Osteocyte (in vitro differentiated cells): ENCODE measurements around the gene REEP3. TPM values are rescaled to one million over a fixed set of nuclear protein-coding genes. Genes with fewer than 3 reads are reported as not detected.

Source experiments
- DNase-seq: peaks from one replicate; pipeline ENCODE4 v3.0.0; 2021; ENCODE audit warnings: mixed read lengths; ENCODE audit not compliant: unreplicated experiment; ENCODE audit errors: extremely low spot score
- H3K27ac Mint-ChIP-seq: one replicate; pipeline ENCODE4 v1.8.0; 2021; ENCODE audit warnings: mild to moderate bottlenecking, mixed read lengths; ENCODE audit not compliant: unreplicated experiment
- H3K27me3 Mint-ChIP-seq: one replicate; pipeline ENCODE4 v1.8.0; 2021; ENCODE audit warnings: mixed read lengths; ENCODE audit not compliant: unreplicated experiment
- H3K36me3 Mint-ChIP-seq: one replicate; pipeline ENCODE4 v1.8.0; 2021; ENCODE audit warnings: mixed read lengths; ENCODE audit not compliant: unreplicated experiment
- H3K4me1 Mint-ChIP-seq: one replicate; pipeline ENCODE4 v1.8.0; 2021; ENCODE audit warnings: mixed read lengths; ENCODE audit not compliant: unreplicated experiment
- H3K4me3 Mint-ChIP-seq: one replicate; pipeline ENCODE4 v1.8.0; 2021; ENCODE audit warnings: mild to moderate bottlenecking, moderate library complexity, mixed read lengths; ENCODE audit not compliant: unreplicated experiment
- H3K9me3 Mint-ChIP-seq: one replicate; pipeline ENCODE4 v1.8.0; 2021; ENCODE audit warnings: mixed read lengths; ENCODE audit not compliant: unreplicated experiment
- CTCF ChIP-seq: fragments of 200-600 bp; sonication (generic); IDR thresholded peaks from 2 replicates; pipeline ENCODE4 v1.5.0; 2021; ENCODE audit warnings: antibody characterized with exemption, mild to moderate bottlenecking, moderate library complexity
- total RNA-seq: library from RNA; stranded (reverse); gene quantifications from 2 replicates; pipeline ENCODE4 v1.2.1, GENCODE V29; 2021

The REEP3 gene
- total RNA-seq, 1 donor from 2014 or later, result 85.7 TPM

GRCh38 chr10:63506554-63506953 is 14.6 kb upstream of the REEP3 start:
- no peak overlapping the region for H3K27ac Mint-ChIP-seq
- peaks cover 13% of the 10 kb centered on the region for H3K36me3 Mint-ChIP-seq
- peaks cover 31% of the 10 kb centered on the region for H3K4me1 Mint-ChIP-seq
- DNase-seq, result no peak
- H3K9me3 Mint-ChIP-seq, result no peaks in the 10 kb centered on the region
- no peaks in the 10 kb centered on the region for H3K27me3 Mint-ChIP-seq
- TF ChIP-seq CTCF, result no peak
- no peak overlapping the region for H3K4me3 Mint-ChIP-seq

DNA sequence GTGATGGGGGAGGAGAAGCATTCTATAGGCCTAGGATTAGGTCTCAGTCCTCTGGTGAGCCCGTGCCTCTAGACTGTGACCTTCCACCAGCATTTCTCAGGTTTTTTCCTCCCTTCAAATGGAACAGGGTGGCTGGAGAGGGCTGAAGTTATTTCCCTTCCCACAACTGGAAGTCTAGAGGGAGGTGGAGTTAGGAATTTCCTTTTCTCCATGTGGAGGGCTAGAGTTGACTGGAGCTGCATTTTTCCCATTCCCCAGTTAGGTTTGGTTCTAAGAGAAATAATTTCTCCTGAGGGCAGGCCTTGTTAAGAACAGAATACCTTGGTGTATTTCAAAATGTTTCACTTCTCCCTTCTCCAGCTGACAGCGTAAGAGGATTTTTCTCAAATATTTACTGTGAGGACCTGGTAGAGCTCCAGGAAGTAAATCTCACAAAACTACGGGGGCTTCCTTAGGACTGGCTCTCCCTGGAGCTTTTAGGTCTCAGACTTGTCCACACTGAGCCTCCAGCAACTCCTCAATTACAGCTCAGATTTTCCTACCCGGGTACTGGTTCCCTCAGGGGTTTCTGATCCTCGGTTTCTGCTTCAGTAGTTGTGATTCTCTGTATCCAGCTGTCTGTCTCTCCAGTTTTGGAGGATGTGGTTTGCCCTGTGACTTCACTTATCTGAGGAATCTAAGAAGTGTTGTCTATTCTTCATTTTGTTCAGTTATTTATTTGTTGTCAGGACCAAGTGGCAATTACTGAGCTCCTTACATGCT is 6.0 kb upstream of the REEP3 start:
- peaks cover 73% of the 10 kb centered on the region for H3K4me1 Mint-ChIP-seq
- DNase-seq, result no peak
- no peak for TF ChIP-seq CTCF
- peaks cover 36% of the 10 kb centered on the region for H3K36me3 Mint-ChIP-seq
- H3K9me3 Mint-ChIP-seq, result peaks cover 10% of the 10 kb centered on the region
- H3K27ac Mint-ChIP-seq, result peak overlapping the region; percentile 97
- peak overlapping the region; percentile 68 for H3K4me3 Mint-ChIP-seq
- H3K27me3 Mint-ChIP-seq, result no peaks in the 10 kb centered on the region

- H3K4me1 Mint-ChIP-seq, result peaks cover 80% of the 10 kb centered on the region
- peak overlapping the region; percentile 68 for H3K4me3 Mint-ChIP-seq
- H3K36me3 Mint-ChIP-seq, result peaks cover 31% of the 10 kb centered on the region
- H3K9me3 Mint-ChIP-seq, result peaks cover 10% of the 10 kb centered on the region
- no peak for DNase-seq
- no peak for TF ChIP-seq CTCF
- peak overlapping the region; percentile 97 for H3K27ac Mint-ChIP-seq
- no peaks in the 10 kb centered on the region for H3K27me3 Mint-ChIP-seq
These were observed 5.0 kb upstream of the REEP3 start for GRCh38 chr10:63516207-63516606.

GRCh38 chr10:63518690-63519288 is 2.4 kb upstream of the REEP3 start:
- DNase-seq, result no peak
- H3K9me3 Mint-ChIP-seq, result no peaks in the 10 kb centered on the region
- no peak overlapping the region for H3K4me3 Mint-ChIP-seq
- H3K27ac Mint-ChIP-seq, result peak overlapping the region; percentile 74
- peaks cover 17% of the 10 kb centered on the region for H3K36me3 Mint-ChIP-seq
- no peak for TF ChIP-seq CTCF
- peaks cover 85% of the 10 kb centered on the region for H3K4me1 Mint-ChIP-seq
- H3K27me3 Mint-ChIP-seq, result no peaks in the 10 kb centered on the region

DNA sequence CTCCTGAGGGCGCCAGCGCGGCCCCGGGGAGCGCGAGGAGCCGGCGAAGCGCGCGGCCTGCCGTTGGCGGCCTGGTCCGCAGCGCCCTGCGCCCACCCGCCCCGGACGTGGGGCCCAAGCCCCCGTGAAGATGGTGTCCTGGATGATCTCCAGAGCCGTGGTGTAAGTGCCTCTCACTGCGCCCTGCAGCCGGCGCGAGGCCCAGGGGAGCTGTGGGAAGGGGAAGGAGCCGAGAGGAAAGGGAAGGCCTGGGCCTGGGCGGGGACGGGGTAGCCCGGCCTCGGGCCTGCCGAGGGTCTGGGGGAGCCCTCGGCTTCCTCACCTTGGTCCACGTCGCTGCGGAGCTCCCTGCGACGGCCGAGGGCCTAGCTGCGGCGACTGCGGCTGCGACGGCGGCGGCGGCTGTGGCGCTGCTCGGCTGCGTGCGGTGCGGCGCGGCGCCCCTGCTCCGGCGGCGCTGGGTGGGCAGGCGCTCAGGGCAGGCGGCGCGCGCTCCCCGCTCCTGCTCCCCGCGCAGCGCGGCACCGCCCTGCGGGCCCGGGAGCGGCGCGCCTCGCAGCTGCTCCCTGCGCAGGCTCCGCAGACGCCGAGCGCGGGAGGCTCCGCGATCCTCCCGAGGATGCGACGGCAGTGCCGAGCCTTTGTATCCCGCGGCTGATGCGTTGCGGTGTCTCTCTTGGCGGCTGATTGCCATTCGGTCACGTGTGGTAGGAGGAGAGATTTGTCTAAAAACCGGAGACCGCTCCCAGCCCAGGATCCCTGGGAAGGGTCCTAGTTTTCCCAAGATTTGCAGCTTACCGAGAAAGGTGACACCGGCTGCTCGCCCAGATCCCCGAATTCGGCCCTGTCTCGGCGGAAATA is 445 bp downstream of the REEP3 start:
- peak overlapping the region; percentile 95 for H3K27ac Mint-ChIP-seq
- no peaks in the 10 kb centered on the region for H3K27me3 Mint-ChIP-seq
- peak overlapping the region; percentile 88 for H3K4me3 Mint-ChIP-seq
- H3K36me3 Mint-ChIP-seq, result peaks cover 22% of the 10 kb centered on the region
- H3K9me3 Mint-ChIP-seq, result no peaks in the 10 kb centered on the region
- TF ChIP-seq CTCF, result no peak
- peak; percentile 88 for DNase-seq
- peaks cover 62% of the 10 kb centered on the region for H3K4me1 Mint-ChIP-seq
